ENCODE measurements around the gene ARRDC2. TPM values are rescaled to one million over a fixed set of nuclear protein-coding genes. Genes with fewer than 3 reads are reported as not detected.
A peak's percentile ranks its signal among the peaks of the same experiment; 100 is the strongest.
"Not testable (repeated sequence)": the region's sequence is repeated elsewhere in the genome, so short reads cannot be mapped to it uniquely, and the experiment has no call there.

The ARRDC2 gene
- polyA plus RNA-seq, 6 donors from 2014 or later = 47.7 to 110 (median 50.8) TPM

GRCh38 chr19:18032102-18032501 is 24.1 kb downstream of the ARRDC2 start:
- Mint-ChIP-seq H3K4me1 (peaks cover 11 to 26% (median 15%) of the 10 kb centered on the region in 3 donors), H3K4me3 (peak overlapping the region in 1 of 8 donors; percentile 25)
- DNase-seq; H3K9me3 Mint-ChIP-seq; H3K27ac Mint-ChIP-seq; H3K27me3 Mint-ChIP-seq; ATAC-seq (ENCODE audit: low read depth in 2 of 2); H3K36me3 Mint-ChIP-seq: not testable (repeated sequence)

- peaks cover 33 to 55% (median 37%) of the 10 kb centered on the region in 3 donors for H3K4me1 Mint-ChIP-seq
- peak overlapping the region in 1 of 6 donors; percentile 15 for H3K27ac Mint-ChIP-seq
- no peaks in the 10 kb centered on the region for H3K36me3 Mint-ChIP-seq
- ATAC-seq (ENCODE audit: low read depth in 2 of 2) = no peak
- H3K4me3 Mint-ChIP-seq = peak overlapping the region in 1 of 8 donors; percentile 20
- H3K9me3 Mint-ChIP-seq = no peaks in the 10 kb centered on the region
- no peaks in the 10 kb centered on the region for H3K27me3 Mint-ChIP-seq
- DNase-seq = no peak
Measured at GRCh38 chr19:18041054-18041453, 33.1 kb downstream of the ARRDC2 start.

- DNase-seq = no peak
- no peak for ATAC-seq (ENCODE audit: low read depth in 2 of 2)
- Mint-ChIP-seq H3K27ac (peak overlapping the region; percentile 71 to 99 (median 96)), H3K4me1 (peaks cover 44 to 66% (median 50%) of the 10 kb centered on the region in 3 donors), H3K9me3 (no peaks in the 10 kb centered on the region), H3K36me3 (no peaks in the 10 kb centered on the region), H3K4me3 (peak overlapping the region in 6 of 8 donors; percentile 51 to 88 (median 79)), H3K27me3 (no peaks in the 10 kb centered on the region)
Measured at GRCh38 chr19:18043676-18044075, 35.7 kb downstream of the ARRDC2 start.

- Mint-ChIP-seq H3K36me3 (no peaks in the 10 kb centered on the region), H3K4me3 (peak overlapping the region; percentile 65 to 92 (median 86)), H3K27ac (peak overlapping the region; percentile 95 to 99 (median 97)), H3K9me3 (no peaks in the 10 kb centered on the region), H3K4me1 (peaks cover 47 to 63% (median 53%) of the 10 kb centered on the region in 3 donors), H3K27me3 (peaks cover 0 to under 1% (median 0%) of the 10 kb centered on the region in 3 donors)
- DNase-seq (peak; percentile 91), ATAC-seq (ENCODE audit: low read depth in 2 of 2) (peak; percentile 93 to 94)
Measured at GRCh38 chr19:18044825-18045304, 36.9 kb downstream of the ARRDC2 start.

GRCh38 chr19:18045307-18046050 is 37.5 kb downstream of the ARRDC2 start:
- peaks cover 53 to 62% (median 59%) of the 10 kb centered on the region in 3 donors for H3K4me1 Mint-ChIP-seq
- peak overlapping the region; percentile 95 to 99 (median 97) for H3K27ac Mint-ChIP-seq
- DNase-seq (no peak), ATAC-seq (ENCODE audit: low read depth in 2 of 2) (no peak)
- H3K4me3 Mint-ChIP-seq = peak overlapping the region; percentile 25 to 92 (median 86)
- H3K27me3 Mint-ChIP-seq = peaks cover 0 to 6% (median 0%) of the 10 kb centered on the region in 3 donors
- H3K9me3 Mint-ChIP-seq = no peaks in the 10 kb centered on the region
- no peaks in the 10 kb centered on the region for H3K36me3 Mint-ChIP-seq

- no peaks in the 10 kb centered on the region for H3K36me3 Mint-ChIP-seq
- DNase-seq = no peak
- ATAC-seq (ENCODE audit: low read depth in 2 of 2) = no peak
- peak overlapping the region; percentile 7 to 99 (median 82) for H3K27ac Mint-ChIP-seq
- H3K4me3 Mint-ChIP-seq = peak overlapping the region in 5 of 8 donors; percentile 32 to 78 (median 41)
- no peaks in the 10 kb centered on the region for H3K9me3 Mint-ChIP-seq
- H3K27me3 Mint-ChIP-seq = peaks cover 0 to 6% (median 0%) of the 10 kb centered on the region in 3 donors
- H3K4me1 Mint-ChIP-seq = peaks cover 52 to 67% (median 60%) of the 10 kb centered on the region in 3 donors
Measured at GRCh38 chr19:18046059-18046718, 38.2 kb downstream of the ARRDC2 start.

- DNase-seq (no peak), ATAC-seq (ENCODE audit: low read depth in 2 of 2) (no peak)
- H3K4me1 Mint-ChIP-seq = peaks cover 35 to 43% (median 36%) of the 10 kb centered on the region in 3 donors
- H3K9me3 Mint-ChIP-seq = no peaks in the 10 kb centered on the region
- H3K36me3 Mint-ChIP-seq = no peaks in the 10 kb centered on the region
- peaks cover 0 to 6% (median 0%) of the 10 kb centered on the region in 3 donors for H3K27me3 Mint-ChIP-seq
- no peak overlapping the region for H3K4me3 Mint-ChIP-seq
- H3K27ac Mint-ChIP-seq = peak overlapping the region in 3 of 6 donors; percentile 49 to 96 (median 89)
Measured at GRCh38 chr19:18049385-18049784, 41.4 kb downstream of the ARRDC2 start.

- DNase-seq (no peak), ATAC-seq (ENCODE audit: low read depth in 2 of 2) (no peak)
- Mint-ChIP-seq H3K4me3 (no peak overlapping the region), H3K9me3 (no peaks in the 10 kb centered on the region), H3K27ac (no peak overlapping the region), H3K27me3 (peaks cover 0 to 6% (median 0%) of the 10 kb centered on the region in 3 donors), H3K4me1 (peaks cover 18 to 24% (median 20%) of the 10 kb centered on the region in 3 donors), H3K36me3 (no peaks in the 10 kb centered on the region)
Measured at GRCh38 chr19:18051887-18052286, 43.9 kb downstream of the ARRDC2 start.

- Mint-ChIP-seq H3K4me1 (peaks cover 22 to 28% (median 25%) of the 10 kb centered on the region in 3 donors), H3K4me3 (no peak overlapping the region), H3K36me3 (no peaks in the 10 kb centered on the region), H3K27ac (peak overlapping the region in 2 of 6 donors; percentile 54 to 78), H3K27me3 (peaks cover 0 to 6% (median 0%) of the 10 kb centered on the region in 3 donors), H3K9me3 (no peaks in the 10 kb centered on the region)
- ATAC-seq (ENCODE audit: low read depth in 2 of 2) = no peak
- DNase-seq = no peak
Measured at GRCh38 chr19:18053576-18054219, 45.7 kb downstream of the ARRDC2 start.

GRCh38 chr19:18055967-18056366 is 48.0 kb downstream of the ARRDC2 start:
- no peaks in the 10 kb centered on the region for H3K36me3 Mint-ChIP-seq
- peak overlapping the region in 4 of 6 donors; percentile 44 to 72 (median 68) for H3K27ac Mint-ChIP-seq
- ATAC-seq (ENCODE audit: low read depth in 2 of 2) (no peak), DNase-seq (no peak)
- no peaks in the 10 kb centered on the region for H3K27me3 Mint-ChIP-seq
- peak overlapping the region in 1 of 8 donors; percentile 1 for H3K4me3 Mint-ChIP-seq
- no peaks in the 10 kb centered on the region for H3K9me3 Mint-ChIP-seq
- peaks cover 16 to 18% (median 17%) of the 10 kb centered on the region in 3 donors for H3K4me1 Mint-ChIP-seq

GRCh38 chr19:18057557-18057956 is 49.6 kb downstream of the ARRDC2 start:
- DNase-seq (no peak), ATAC-seq (ENCODE audit: low read depth in 2 of 2) (no peak)
- Mint-ChIP-seq H3K4me3 (peak overlapping the region in 2 of 8 donors; percentile 54 to 68), H3K27ac (peak overlapping the region in 5 of 6 donors; percentile 6 to 92 (median 90)), H3K36me3 (no peaks in the 10 kb centered on the region), H3K4me1 (peaks cover 14 to 18% (median 15%) of the 10 kb centered on the region in 3 donors), H3K9me3 (no peaks in the 10 kb centered on the region), H3K27me3 (no peaks in the 10 kb centered on the region)

GRCh38 chr19:18058208-18059009 is 50.4 kb downstream of the ARRDC2 start:
- peak; percentile 92 to 93 for ATAC-seq (ENCODE audit: low read depth in 2 of 2)
- no peaks in the 10 kb centered on the region for H3K36me3 Mint-ChIP-seq
- no peaks in the 10 kb centered on the region for H3K27me3 Mint-ChIP-seq
- peak overlapping the region; percentile 54 to 81 (median 71) for H3K4me3 Mint-ChIP-seq
- peaks cover 16 to 22% (median 18%) of the 10 kb centered on the region in 3 donors for H3K4me1 Mint-ChIP-seq
- peak; percentile 84 for DNase-seq
- H3K9me3 Mint-ChIP-seq = no peaks in the 10 kb centered on the region
- peak overlapping the region; percentile 84 to 95 (median 91) for H3K27ac Mint-ChIP-seq

Measured in naive B cell (primary cell).